Measurements from ENCODE around the gene IL1F10.

IL1F10 gene

GRCh38 chr2:113119111-113119510, 51.3 kb downstream of the IL1F10 start:
- no peak for ATAC-seq
- TF ChIP-seq TCF4 (CRISPR knock-in tag; IDR thresholded peaks at IDR 0.05; ENCODE audit: borderline replicate concordance) (no peak), CSDC2 (CRISPR knock-in tag; IDR thresholded peaks at IDR 0.05) (no peak), GLIS3 (CRISPR knock-in tag; IDR thresholded peaks at IDR 0.05) (no peak), SNAI2 (CRISPR knock-in tag; IDR thresholded peaks at IDR 0.05) (no peak), ZC3H10 (CRISPR knock-in tag; IDR thresholded peaks at IDR 0.05) (no peak), PATZ1 (CRISPR knock-in tag; IDR thresholded peaks at IDR 0.05; ENCODE audit: borderline replicate concordance) (no peak), ESRRG (CRISPR knock-in tag; IDR thresholded peaks at IDR 0.05) (no peak), PPARA (CRISPR knock-in tag; IDR thresholded peaks at IDR 0.05; ENCODE audit: borderline replicate concordance) (no peak), ARNTL (CRISPR knock-in tag; IDR thresholded peaks at IDR 0.05; ENCODE audit: borderline replicate concordance, low read depth) (no peak), CSRNP3 (CRISPR knock-in tag; IDR thresholded peaks at IDR 0.05) (no peak)
- TF ChIP-seq, protein P1, sequence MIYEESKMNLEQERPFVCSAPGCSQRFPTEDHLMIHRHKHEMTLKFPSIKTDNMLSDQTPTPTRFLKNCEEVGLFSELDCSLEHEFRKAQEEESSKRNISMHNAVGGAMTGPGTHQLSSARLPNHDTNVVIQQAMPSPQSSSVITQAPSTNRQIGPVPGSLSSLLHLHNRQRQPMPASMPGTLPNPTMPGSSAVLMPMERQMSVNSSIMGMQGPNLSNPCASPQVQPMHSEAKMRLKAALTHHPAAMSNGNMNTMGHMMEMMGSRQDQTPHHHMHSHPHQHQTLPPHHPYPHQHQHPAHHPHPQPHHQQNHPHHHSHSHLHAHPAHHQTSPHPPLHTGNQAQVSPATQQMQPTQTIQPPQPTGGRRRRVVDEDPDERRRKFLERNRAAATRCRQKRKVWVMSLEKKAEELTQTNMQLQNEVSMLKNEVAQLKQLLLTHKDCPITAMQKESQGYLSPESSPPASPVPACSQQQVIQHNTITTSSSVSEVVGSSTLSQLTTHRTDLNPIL (CRISPR knock-in tag; IDR thresholded peaks at IDR 0.05; ENCODE audit: low read depth), result no peak

GRCh38 chr2:113120861-113121260, 53.1 kb downstream of the IL1F10 start:
- TF ChIP-seq PATZ1 (CRISPR knock-in tag; IDR thresholded peaks at IDR 0.05; ENCODE audit: borderline replicate concordance), result no peak
- no peak for TF ChIP-seq PPARA (CRISPR knock-in tag; IDR thresholded peaks at IDR 0.05; ENCODE audit: borderline replicate concordance)
- no peak for TF ChIP-seq BACH2 (CRISPR knock-in tag; IDR thresholded peaks at IDR 0.05; ENCODE audit: borderline replicate concordance)
- TF ChIP-seq TSHZ2 (CRISPR knock-in tag; IDR thresholded peaks at IDR 0.05), result no peak
- TF ChIP-seq ARNTL (CRISPR knock-in tag; IDR thresholded peaks at IDR 0.05; ENCODE audit: borderline replicate concordance, low read depth), result no peak
- TF ChIP-seq ZFP3 (CRISPR knock-in tag; IDR thresholded peaks at IDR 0.05), result no peak
- no peak for TF ChIP-seq ISL1 (CRISPR knock-in tag; IDR thresholded peaks at IDR 0.05)
- no peak for TF ChIP-seq ZNF8 (CRISPR knock-in tag; IDR thresholded peaks at IDR 0.05)
- TF ChIP-seq TCF4 (CRISPR knock-in tag; IDR thresholded peaks at IDR 0.05; ENCODE audit: borderline replicate concordance), result no peak
- no peak for TF ChIP-seq TOX (CRISPR knock-in tag; IDR thresholded peaks at IDR 0.05; ENCODE audit: borderline replicate concordance)
- ATAC-seq, result no peak

DNA sequence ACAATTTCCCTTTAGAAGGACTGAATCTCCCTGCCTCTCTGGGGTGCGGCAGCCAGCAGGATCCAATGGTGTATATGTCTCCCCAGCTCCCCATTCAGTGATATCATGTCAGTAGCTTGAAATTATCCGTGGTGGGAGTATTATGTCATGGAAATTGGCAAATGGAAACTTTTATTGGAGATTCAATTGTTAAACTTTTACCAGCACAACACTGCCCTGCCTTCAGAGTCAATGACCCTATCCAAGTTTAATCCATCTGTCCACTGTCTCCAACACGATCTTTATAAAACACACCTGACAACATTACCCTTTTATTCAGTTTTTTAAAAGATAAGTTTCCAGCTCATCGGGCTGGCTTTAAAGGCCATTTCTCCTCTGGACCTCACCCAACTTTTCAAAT, 54.6 kb downstream of the IL1F10 start:
- ATAC-seq, result no peak
- no peak for TF ChIP-seq BACH2 (CRISPR knock-in tag; IDR thresholded peaks at IDR 0.05; ENCODE audit: borderline replicate concordance)
- TF ChIP-seq TOX (CRISPR knock-in tag; IDR thresholded peaks at IDR 0.05; ENCODE audit: borderline replicate concordance), result no peak
- TF ChIP-seq ARNTL (CRISPR knock-in tag; IDR thresholded peaks at IDR 0.05; ENCODE audit: borderline replicate concordance, low read depth), result no peak
- TF ChIP-seq ZNF70 (CRISPR knock-in tag; IDR thresholded peaks at IDR 0.05), result no peak
- no peak for TF ChIP-seq OSR1 (CRISPR knock-in tag; IDR thresholded peaks at IDR 0.05)
- TF ChIP-seq PPARA (CRISPR knock-in tag; IDR thresholded peaks at IDR 0.05; ENCODE audit: borderline replicate concordance), result no peak
- no peak for TF ChIP-seq RARB (CRISPR knock-in tag; IDR thresholded peaks at IDR 0.05)
- no peak for TF ChIP-seq CSDC2 (CRISPR knock-in tag; IDR thresholded peaks at IDR 0.05)
- TF ChIP-seq CSRNP3 (CRISPR knock-in tag; IDR thresholded peaks at IDR 0.05), result no peak
- no peak for TF ChIP-seq ESRRG (CRISPR knock-in tag; IDR thresholded peaks at IDR 0.05)
- TF ChIP-seq, protein P2, sequence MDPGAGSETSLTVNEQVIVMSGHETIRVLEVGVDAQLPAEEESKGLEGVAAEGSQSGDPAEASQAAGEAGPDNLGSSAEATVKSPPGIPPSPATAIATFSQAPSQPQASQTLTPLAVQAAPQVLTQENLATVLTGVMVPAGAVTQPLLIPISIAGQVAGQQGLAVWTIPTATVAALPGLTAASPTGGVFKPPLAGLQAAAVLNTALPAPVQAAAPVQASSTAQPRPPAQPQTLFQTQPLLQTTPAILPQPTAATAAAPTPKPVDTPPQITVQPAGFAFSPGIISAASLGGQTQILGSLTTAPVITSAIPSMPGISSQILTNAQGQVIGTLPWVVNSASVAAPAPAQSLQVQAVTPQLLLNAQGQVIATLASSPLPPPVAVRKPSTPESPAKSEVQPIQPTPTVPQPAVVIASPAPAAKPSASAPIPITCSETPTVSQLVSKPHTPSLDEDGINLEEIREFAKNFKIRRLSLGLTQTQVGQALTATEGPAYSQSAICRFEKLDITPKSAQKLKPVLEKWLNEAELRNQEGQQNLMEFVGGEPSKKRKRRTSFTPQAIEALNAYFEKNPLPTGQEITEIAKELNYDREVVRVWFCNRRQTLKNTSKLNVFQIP (CRISPR knock-in tag; IDR thresholded peaks at IDR 0.05; ENCODE audit: borderline replicate concordance, low read depth), result no peak

Data from SK-N-SH treated with all-trans-retinoic acid at 6 μM for 48 hours (cell line).